Ovary (tissue), 9 donors: ENCODE data around the gene MRGPRX4. TPM values are rescaled to one million over a fixed set of nuclear protein-coding genes. Genes with fewer than 3 reads are reported as not detected.

ENCODE experiments used
- DNase-seq, 5 donors: peaks; one replicate each; pipeline ENCODE4 v3.0.0-alpha.2; 2019 to 2020
- H3K27ac ChIP-seq, 2 donors: fragments of 200-600 bp; one replicate each; pipeline versions ENCODE4 v1.5.1 to v1.8.0; 2019 to 2022
- H3K27me3 ChIP-seq: fragments of 200-600 bp; one replicate; pipeline ENCODE4 v1.8.0; 2022
- H3K36me3 ChIP-seq: fragments of 200-600 bp; sonication (generic); one replicate; pipeline ENCODE4 v1.5.1; 2019
- H3K4me1 ChIP-seq: one replicate; pipeline ENCODE4 v1.8.1; 2013; ENCODE audit warnings: mild to moderate bottlenecking, moderate library complexity; ENCODE audit not compliant: insufficient read depth
- H3K4me3 ChIP-seq: fragments of 200-600 bp; sonication (generic); one replicate; pipeline ENCODE4 v1.5.1; 2017
- H3K9me3 ChIP-seq, 2 donors: fragments of 200-600 bp in 1 of 2; sonication (generic) in 1 of 2; one replicate each; pipeline versions ENCODE4 v1.5.1 to v1.8.1; 2013 to 2019; ENCODE audit warnings: mild to moderate bottlenecking in 1 of 2, moderate library complexity in 1 of 2
- CTCF ChIP-seq, 3 donors: fragments of 450-650 bp in 2 of 3; fragments of 200-600 bp in 1 of 3; IDR thresholded peaks; one replicate each; pipeline versions ENCODE4 v1.5.1 to v1.8.0; 2016 to 2022; ENCODE audit warnings: antibody characterized with exemption in 3 of 3, mild to moderate bottlenecking in 1 of 3
- EP300 ChIP-seq: sonication (generic); formaldehyde crosslinking; IDR thresholded peaks from one replicate; pipeline ENCODE4 v1.6.1; 2017; ENCODE audit warnings: antibody characterized with exemption
- POLR2A ChIP-seq: fragments of 450-650 bp; IDR thresholded peaks from one replicate; pipeline ENCODE4 v1.6.1; 2017; ENCODE audit warnings: antibody characterized with exemption, mild to moderate bottlenecking, moderate library complexity
- WGBS, 3 donors: extraction: QIAGEN DNeasy Blood & Tissue Kit in 1 of 3; methylation state at CpG; one replicate each; pipeline versions ENCODE4 v1.1.5 to v1.1.7; 2013 to 2017; 5-methylcytosine and 5-hydroxymethylcytosine counted together
- intact Hi-C, 4 donors: fragments of 100-400 bp; cut with DNase I; formaldehyde crosslinking; loops; one replicate each; pipeline versions ENCODE4 v1.11.0 to v1.15.1; 2022 to 2023
- polyA plus RNA-seq, 2 donors: library from polyadenylated mRNA; stranded (reverse); fragments of 200-250 nt in 1 of 2; fragments of 350-450 nt in 1 of 2; fragmentation: Illumina TruSeq in 1 of 2; extraction: RNeasy Lipid Tissue Mini Kit (QIAGEN cat#74804) in 1 of 2; gene quantifications; one replicate each; pipeline ENCODE4 v1.2.3, GENCODE V29; 2013 to 2014
- total RNA-seq, 7 donors: library from RNA; depleted of rRNA in 2 of 7; stranded (reverse); fragments of >200 nt in 2 of 7; fragmentation: NEBNext Ultra II Directional in 3 of 7; extraction: Animal tissue kit (Norgen Biotek cat#: 25700) in 3 of 7; gene quantifications; one replicate each; pipeline versions ENCODE4 v1.1.0 to v1.2.4, GENCODE V29; 2016 to 2023
- donor health status: DM: no; HTN: no; CAD: no; lungs with moderate emphysema.
- donor health status: DM: no; HTN: no; CAD: no.
- donor health status: Bipolar disorder and iron deficiency.
- donor health status: DM: yes; HTN: yes; CAD: no.
- donor health status: DM: no; HTN: no; CAD: no.
- donor health status: DM: yes; HTN: yes; CAD: no.

The MRGPRX4 gene
- total and polyA plus RNA-seq, 9 donors: not detected

DNA sequence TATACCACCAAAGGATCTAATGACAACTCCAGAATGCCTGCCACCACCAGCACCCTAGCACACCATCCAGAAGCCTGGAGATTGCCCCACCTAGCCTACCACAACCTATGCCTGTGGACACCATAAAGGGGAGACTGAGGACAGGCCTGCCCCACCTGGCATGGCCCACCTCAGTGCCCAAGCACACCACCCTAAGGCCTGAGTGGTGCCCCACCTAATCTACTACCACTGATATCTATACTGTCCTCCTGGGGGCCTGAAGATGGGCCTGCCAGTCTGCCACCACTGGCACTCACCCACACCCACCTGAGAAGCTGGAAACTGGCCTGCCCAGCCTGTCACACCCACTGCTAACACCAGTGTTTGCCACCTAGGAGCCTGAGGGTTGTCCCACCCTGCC is 32.1 kb downstream of the MRGPRX4 start:
- TF ChIP-seq POLR2A (no peak), EP300 (no peak), CTCF (IDR thresholded peaks at IDR 0.05) (no peak)
- Histone ChIP-seq H3K4me3 (no peak overlapping the region), H3K4me1 (no peaks in the 10 kb centered on the region), H3K27ac (no peak overlapping the region), H3K9me3 (no peaks in the 10 kb centered on the region), H3K36me3 (no peaks in the 10 kb centered on the region), H3K27me3 (no peaks in the 10 kb centered on the region)
- intact Hi-C loops: no loop called here
- no peak for DNase-seq

- H3K9me3 ChIP-seq: no peaks in the 10 kb centered on the region
- no peak overlapping the region for H3K4me3 ChIP-seq
- H3K27ac ChIP-seq: no peak overlapping the region
- H3K36me3 ChIP-seq: no peaks in the 10 kb centered on the region
- H3K4me1 ChIP-seq: no peaks in the 10 kb centered on the region
- no peaks in the 10 kb centered on the region for H3K27me3 ChIP-seq
- 16 to 34% (median 27%) methylated on average over 33 of the region's 33 CpGs for WGBS, 3 donors
- no peak for DNase-seq
- intact Hi-C loops: no loop called here
- TF ChIP-seq EP300 (no peak), POLR2A (no peak), CTCF (IDR thresholded peaks at IDR 0.05) (no peak)
Observed at GRCh38 chr11:18209058-18209457, 36.4 kb downstream of the MRGPRX4 start.

GRCh38 chr11:18221274-18221876 is 48.7 kb downstream of the MRGPRX4 start:
- Histone ChIP-seq H3K4me1 (no peaks in the 10 kb centered on the region), H3K4me3 (no peak overlapping the region), H3K27ac (no peak overlapping the region), H3K9me3 (no peaks in the 10 kb centered on the region), H3K36me3 (no peaks in the 10 kb centered on the region), H3K27me3 (no peaks in the 10 kb centered on the region)
- intact Hi-C loops: no loop called here
- TF ChIP-seq CTCF (IDR thresholded peaks at IDR 0.05) (no peak), EP300 (no peak), POLR2A (no peak)
- WGBS, 3 donors: 79 to 83% (median 83%) methylated on average over 4 to 5 of the region's 5 CpGs
- DNase-seq: no peak

GRCh38 chr11:18222814-18223421 is 50.3 kb downstream of the MRGPRX4 start:
- Histone ChIP-seq H3K4me3 (no peak overlapping the region), H3K4me1 (no peaks in the 10 kb centered on the region), H3K27me3 (no peaks in the 10 kb centered on the region), H3K27ac (no peak overlapping the region), H3K9me3 (no peaks in the 10 kb centered on the region), H3K36me3 (no peaks in the 10 kb centered on the region)
- 88 to 93% (median 91%) methylated on average over 3 of the region's 3 CpGs for WGBS, 3 donors
- no peak for TF ChIP-seq CTCF (IDR thresholded peaks at IDR 0.05)
- no peak for TF ChIP-seq EP300
- no peak for TF ChIP-seq POLR2A
- DNase-seq: no peak
- intact Hi-C loops: no loop called here

Other genes with a start within 250 kb of the MRGPRX4 start
- gene SERGEF, start 159.8 kb upstream of the MRGPRX4 start, total RNA-seq: 10 to 100 TPM; 42.0 to 76.3 (median 62.2) TPM
- gene SERGEF, start 159.8 kb upstream of the MRGPRX4 start, polyA plus RNA-seq: 10 to 100 TPM; 47.8 to 59.7 TPM
- gene TPH1, start 126.6 kb upstream of the MRGPRX4 start, total RNA-seq: 1 to 10 TPM in 2 of 7 donors, under 1 TPM in 5; 0.36 to 1.6 (median 0.57) TPM
- 1 to 10 TPM in 1 of 2 donors, under 1 TPM in 1; 0.28 to 1.1 TPM for gene TPH1, start 126.6 kb upstream of the MRGPRX4 start, polyA plus RNA-seq
- 10 to 100 TPM in 5 of 7 donors, 1 to 10 TPM in 2; 5.7 to 15.0 (median 12.6) TPM for gene SAAL1, start 66.8 kb upstream of the MRGPRX4 start, total RNA-seq
- 10 to 100 TPM; 12.0 to 14.6 TPM for gene SAAL1, start 66.8 kb upstream of the MRGPRX4 start, polyA plus RNA-seq
- gene MRGPRX3, start 40.3 kb upstream of the MRGPRX4 start, total RNA-seq: under 1 TPM in 1 of 7 donors, not detected in 6; 0.15 TPM
- gene MRGPRX3, start 40.3 kb upstream of the MRGPRX4 start, polyA plus RNA-seq: not detected
- under 1 TPM in 1 of 7 donors, not detected in 6; 0.57 TPM for gene SAA4, start 64.0 kb downstream of the MRGPRX4 start, total RNA-seq
- not detected for gene SAA4, start 64.0 kb downstream of the MRGPRX4 start, polyA plus RNA-seq
- gene SAA2, start 75.8 kb downstream of the MRGPRX4 start, total RNA-seq: 10 to 100 TPM in 1 of 7 donors, 1 to 10 TPM in 2, under 1 TPM in 1, not detected in 3; 0.95 to 14.7 (median 2.3) TPM
- under 1 TPM in 1 of 2 donors, not detected in 1; 0.10 TPM for gene SAA2, start 75.8 kb downstream of the MRGPRX4 start, polyA plus RNA-seq
- gene SAA1, start 93.4 kb downstream of the MRGPRX4 start, total RNA-seq: 10 to 100 TPM in 2 of 7 donors, 1 to 10 TPM in 4, not detected in 1; 1.1 to 14.4 (median 4.9) TPM
- 1 to 10 TPM; 1.3 to 4.3 TPM for gene SAA1, start 93.4 kb downstream of the MRGPRX4 start, polyA plus RNA-seq
- 10 to 100 TPM; 17.5 to 32.7 (median 18.5) TPM for gene HPS5, start 149.3 kb downstream of the MRGPRX4 start, total RNA-seq
- 10 to 100 TPM; 11.0 to 19.0 TPM for gene HPS5, start 149.3 kb downstream of the MRGPRX4 start, polyA plus RNA-seq
- gene GTF2H1, start 149.7 kb downstream of the MRGPRX4 start, total RNA-seq: 10 to 100 TPM; 30.0 to 48.3 (median 38.3) TPM
- gene GTF2H1, start 149.7 kb downstream of the MRGPRX4 start, polyA plus RNA-seq: 10 to 100 TPM; 23.9 to 41.0 TPM
- 100 to 1,000 TPM; 110 to 398 (median 199) TPM for gene LDHA, start 221.7 kb downstream of the MRGPRX4 start, total RNA-seq
- gene LDHA, start 221.7 kb downstream of the MRGPRX4 start, polyA plus RNA-seq: 100 to 1,000 TPM; 130 to 444 TPM
- 1 to 10 TPM in 2 of 7 donors, not detected in 5; 1.1 TPM for gene LDHC, start 239.5 kb downstream of the MRGPRX4 start, total RNA-seq
- gene LDHC, start 239.5 kb downstream of the MRGPRX4 start, polyA plus RNA-seq: under 1 TPM in 1 of 2 donors, not detected in 1; 0.96 TPM